DOHH2 (cell line): ENCODE data around the gene ADGRB2.

Experiments used
- H3F3A ChIP-seq: fragments of 200-600 bp; sonication (generic), shearing (Covaris generic); 2 replicates; pipeline ENCODE4 v1.6.0; 2016; ENCODE audit warnings: antibody characterized with exemption, mild to moderate bottlenecking; ENCODE audit not compliant: control insufficient read depth, insufficient read depth
- H3K27ac ChIP-seq: fragments of 200-600 bp; sonication (generic); 2 replicates; pipeline ENCODE4 v1.5.1; 2014; ENCODE audit warnings: low read depth, mild to moderate bottlenecking, low read length, moderate library complexity
- H3K27me3 ChIP-seq: fragments of 200-600 bp; sonication (generic); 2 replicates; pipeline ENCODE4 v1.6.1; 2014; ENCODE audit warnings: mild to moderate bottlenecking, low read length, mixed read lengths; ENCODE audit not compliant: control insufficient read depth
- H3K36me3 ChIP-seq: fragments of 200-600 bp; sonication (generic); 2 replicates; pipeline ENCODE4 v1.6.1; 2014; ENCODE audit warnings: mild to moderate bottlenecking, low read length, moderate library complexity, mixed read lengths; ENCODE audit not compliant: control insufficient read depth
- H3K4me1 ChIP-seq: fragments of 200-600 bp; sonication (generic); 2 replicates; pipeline ENCODE4 v1.6.1; 2014; ENCODE audit warnings: mild to moderate bottlenecking, low read length, mixed read lengths; ENCODE audit not compliant: control insufficient read depth
- H3K4me2 ChIP-seq: fragments of 200-600 bp; sonication (generic); 2 replicates; pipeline ENCODE4 v1.6.0; 2014; ENCODE audit warnings: mild to moderate bottlenecking, low read length, moderate library complexity
- H3K4me3 ChIP-seq: fragments of 200-600 bp; sonication (generic); 2 replicates; pipeline ENCODE4 v1.5.1; 2014; ENCODE audit warnings: mild to moderate bottlenecking, low read length, mixed read lengths
- H3K79me2 ChIP-seq: fragments of 200-600 bp; sonication (generic); 2 replicates; pipeline ENCODE4 v1.6.1; 2014; ENCODE audit warnings: mild to moderate bottlenecking, low read length, mixed read lengths; ENCODE audit not compliant: control insufficient read depth
- H3K9me2 ChIP-seq: fragments of 200-600 bp; sonication (generic); replicated peaks from 2 replicates; pipeline ENCODE4 v1.6.1; 2014; ENCODE audit warnings: mild to moderate bottlenecking, low read length, mixed read lengths; ENCODE audit not compliant: control insufficient read depth
- H3K9me3 ChIP-seq: fragments of 200-600 bp; sonication (generic); 2 replicates; pipeline ENCODE4 v1.6.1; 2014; ENCODE audit warnings: antibody characterized with exemption, low read length, mixed read lengths; ENCODE audit not compliant: control insufficient read depth, insufficient read depth
- H4K20me1 ChIP-seq: fragments of 200-600 bp; sonication (generic); 2 replicates; pipeline ENCODE4 v1.6.0; 2014; ENCODE audit warnings: low read depth, mild to moderate bottlenecking, antibody characterized with exemption, low read length, moderate library complexity; ENCODE audit not compliant: control insufficient read depth, insufficient read depth
- EZH2phosphoT487 ChIP-seq: fragments of 200-600 bp; sonication (generic); IDR thresholded peaks from 2 replicates; pipeline ENCODE4 v1.6.1; 2017; ENCODE audit warnings: borderline replicate concordance, mild to moderate bottlenecking, antibody characterized with exemption, low read length, moderate library complexity, mixed read lengths
- TF ChIP-seq, protein P1 (sequence below): fragments of 200-600 bp; sonication (generic); IDR thresholded peaks from one replicate; pipeline ENCODE4 v1.5.1; 2014; ENCODE audit warnings: antibody characterized with exemption, mild to moderate bottlenecking, low read depth, low read length; ENCODE audit not compliant: poor library complexity, severe bottlenecking

ADGRB2 gene

DNA sequence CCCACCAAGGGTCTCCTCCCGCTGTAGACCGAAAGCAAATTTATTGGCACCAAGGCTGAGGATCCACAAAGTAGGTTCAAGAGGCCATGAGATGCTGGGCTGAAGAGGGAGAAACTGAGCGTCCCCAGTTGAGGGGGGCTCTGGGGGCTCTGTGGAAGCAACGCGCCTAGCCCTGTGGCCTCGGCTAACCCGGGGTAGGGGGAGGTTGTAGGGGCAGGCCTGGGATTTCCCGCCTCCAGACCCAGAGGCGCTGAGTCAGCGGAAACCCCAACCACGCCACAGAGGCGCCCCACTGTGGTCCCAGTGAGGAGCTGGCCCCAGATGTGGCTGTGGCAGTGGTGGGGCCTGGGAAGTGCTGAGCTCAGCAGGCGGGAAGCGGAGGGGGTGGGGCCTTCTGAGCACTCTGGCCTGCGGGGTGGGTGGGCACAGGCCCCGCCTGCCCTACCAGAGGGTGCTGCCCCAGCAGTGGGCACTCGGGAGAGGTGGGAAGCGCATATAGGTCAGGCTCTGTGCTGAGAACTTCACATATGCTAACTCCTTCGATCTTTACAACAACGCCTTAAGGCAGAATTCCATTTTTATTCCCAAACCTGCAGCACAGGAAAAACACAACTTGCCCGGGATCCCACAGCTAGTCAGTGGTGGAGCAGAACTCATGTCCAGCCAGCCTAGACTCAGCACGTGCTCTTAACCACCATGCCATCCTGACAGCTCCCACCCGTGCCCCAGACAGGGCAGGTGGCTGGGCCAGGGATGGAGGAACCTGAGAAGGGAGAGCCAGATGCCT lies 58.9 kb downstream of the ADGRB2 start:
- Histone ChIP-seq H4K20me1 (no peaks in the 10 kb centered on the region), H3K4me2 (no peak overlapping the region), H3F3A (no peaks in the 10 kb centered on the region), H3K36me3 (no peaks in the 10 kb centered on the region), H3K9me2 (no peaks in the 10 kb centered on the region), H3K4me1 (peaks cover 15% of the 10 kb centered on the region), H3K4me3 (no peak overlapping the region), H3K27me3 (peaks cover 54% of the 10 kb centered on the region), H3K79me2 (no peaks in the 10 kb centered on the region), H3K9me3 (no peaks in the 10 kb centered on the region), H3K27ac (no peak overlapping the region)
- TF ChIP-seq, protein P1, sequence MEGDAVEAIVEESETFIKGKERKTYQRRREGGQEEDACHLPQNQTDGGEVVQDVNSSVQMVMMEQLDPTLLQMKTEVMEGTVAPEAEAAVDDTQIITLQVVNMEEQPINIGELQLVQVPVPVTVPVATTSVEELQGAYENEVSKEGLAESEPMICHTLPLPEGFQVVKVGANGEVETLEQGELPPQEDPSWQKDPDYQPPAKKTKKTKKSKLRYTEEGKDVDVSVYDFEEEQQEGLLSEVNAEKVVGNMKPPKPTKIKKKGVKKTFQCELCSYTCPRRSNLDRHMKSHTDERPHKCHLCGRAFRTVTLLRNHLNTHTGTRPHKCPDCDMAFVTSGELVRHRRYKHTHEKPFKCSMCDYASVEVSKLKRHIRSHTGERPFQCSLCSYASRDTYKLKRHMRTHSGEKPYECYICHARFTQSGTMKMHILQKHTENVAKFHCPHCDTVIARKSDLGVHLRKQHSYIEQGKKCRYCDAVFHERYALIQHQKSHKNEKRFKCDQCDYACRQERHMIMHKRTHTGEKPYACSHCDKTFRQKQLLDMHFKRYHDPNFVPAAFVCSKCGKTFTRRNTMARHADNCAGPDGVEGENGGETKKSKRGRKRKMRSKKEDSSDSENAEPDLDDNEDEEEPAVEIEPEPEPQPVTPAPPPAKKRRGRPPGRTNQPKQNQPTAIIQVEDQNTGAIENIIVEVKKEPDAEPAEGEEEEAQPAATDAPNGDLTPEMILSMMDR, result peak; percentile 36
- TF ChIP-seq EZH2phosphoT487, result 0 out of 2 replicates have a peak, but pooled peaks have one; percentile 24

- Histone ChIP-seq H3K27me3 (peaks cover 54% of the 10 kb centered on the region), H3K4me2 (no peak overlapping the region), H3K79me2 (no peaks in the 10 kb centered on the region), H3K36me3 (no peaks in the 10 kb centered on the region), H3K27ac (no peak overlapping the region), H3K9me2 (no peaks in the 10 kb centered on the region), H3K9me3 (no peaks in the 10 kb centered on the region), H3K4me3 (no peak overlapping the region), H3F3A (no peaks in the 10 kb centered on the region), H4K20me1 (no peaks in the 10 kb centered on the region), H3K4me1 (peaks cover 18% of the 10 kb centered on the region)
- TF ChIP-seq, protein P1, result no peak
- peak; percentile 52; the same call in 1 of the 2 replicates for TF ChIP-seq EZH2phosphoT487
Observed at GRCh38 chr1:31704271-31705079, 59.7 kb downstream of the ADGRB2 start.

- no peak within 1 kb of the TSS for H3K4me3 ChIP-seq
Observed at GRCh38 chr1:31703431-31704270, 60.5 kb downstream of the ADGRB2 start, which contains the start of gene COL16A1. COL16A1 (minus strand) TSS chr1:31704017; CDS start chr1:31702193, 1,824 bp downstream.

More at GRCh38 chr1:31703431-31704270, 60.5 kb downstream of the ADGRB2 start, which contains the start of gene COL16A1:
- H3F3A ChIP-seq, result no peaks in the 10 kb centered on the region
- H3K4me1 ChIP-seq, result peaks cover 26% of the 10 kb centered on the region
- 0 out of 2 replicates have a peak within 1 kb of the TSS, but pooled peaks have one; percentile 10 for H3K4me2 ChIP-seq
- no peaks in the 10 kb centered on the region for H3K9me2 ChIP-seq
- H3K36me3 ChIP-seq, result no peaks in the 10 kb centered on the region
- peaks cover 54% of the 10 kb centered on the region for H3K27me3 ChIP-seq
- H3K27ac ChIP-seq, result no peak within 1 kb of the TSS
- H3K9me3 ChIP-seq, result no peaks in the 10 kb centered on the region
- no peak for TF ChIP-seq EZH2phosphoT487
- TF ChIP-seq, protein P1, result no peak
- H4K20me1 ChIP-seq, result no peaks in the 10 kb centered on the region
- H3K79me2 ChIP-seq, result no peaks in the 10 kb centered on the region
